ENCODE results near the gene IL1RAPL1.

Gene IL1RAPL1

DNA sequence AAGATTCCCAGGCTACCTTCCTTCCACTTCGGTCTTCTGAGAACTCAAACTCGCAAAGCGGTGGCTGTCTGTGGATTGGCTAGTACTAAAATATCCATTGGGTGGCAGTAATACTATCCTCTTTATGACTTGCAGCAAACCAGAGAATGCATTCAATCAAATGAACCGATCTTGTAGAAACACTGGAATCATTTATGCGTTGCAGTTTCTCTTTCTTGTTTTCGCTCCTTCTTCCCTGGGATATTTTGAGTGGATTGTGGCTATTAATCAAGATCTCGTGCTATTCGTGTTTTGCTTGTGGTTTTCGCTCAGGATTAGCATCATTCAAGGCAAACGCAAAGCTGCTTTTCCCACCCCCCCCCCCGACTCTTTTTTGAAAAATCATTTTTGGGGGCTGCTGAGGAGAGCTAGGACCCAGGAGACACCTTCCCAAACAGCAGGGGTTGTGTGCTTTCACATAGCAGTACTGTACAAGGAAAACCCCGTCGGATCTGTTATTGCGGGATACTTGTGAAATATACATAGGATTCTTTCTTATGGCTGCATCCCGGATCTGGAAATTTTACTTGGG is at the start of gene IL1RAPL1:
Gene IL1RAPL1, plus strand, starts transcription at position 466 of the 571 bp plus-strand sequence.
- FAIRE-seq (no peak), DNase-seq (ENCODE audit: low spot score) (peak; percentile 17)

DNA sequence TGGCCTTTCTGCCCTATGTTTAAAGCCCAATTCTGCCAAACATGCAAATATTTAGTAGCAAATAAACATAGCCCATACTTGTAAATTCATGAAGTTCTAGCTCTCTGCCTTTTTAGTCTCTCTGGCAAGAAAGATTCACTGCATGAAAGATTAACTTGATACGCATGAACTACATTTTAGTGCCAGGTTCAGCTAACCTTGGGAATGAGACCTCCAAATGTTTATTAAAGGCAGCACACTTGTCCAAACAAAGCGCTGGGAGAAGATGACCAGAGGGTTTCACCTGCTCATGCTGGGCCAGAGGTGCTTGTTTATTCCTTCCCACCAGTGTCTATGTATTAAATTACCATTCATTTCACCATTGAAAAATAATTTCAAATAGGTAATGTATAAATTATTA is 44.5 kb upstream of the IL1RAPL1 start:
- DNase-seq (ENCODE audit: low spot score) (no peak), FAIRE-seq (no peak)

DNA sequence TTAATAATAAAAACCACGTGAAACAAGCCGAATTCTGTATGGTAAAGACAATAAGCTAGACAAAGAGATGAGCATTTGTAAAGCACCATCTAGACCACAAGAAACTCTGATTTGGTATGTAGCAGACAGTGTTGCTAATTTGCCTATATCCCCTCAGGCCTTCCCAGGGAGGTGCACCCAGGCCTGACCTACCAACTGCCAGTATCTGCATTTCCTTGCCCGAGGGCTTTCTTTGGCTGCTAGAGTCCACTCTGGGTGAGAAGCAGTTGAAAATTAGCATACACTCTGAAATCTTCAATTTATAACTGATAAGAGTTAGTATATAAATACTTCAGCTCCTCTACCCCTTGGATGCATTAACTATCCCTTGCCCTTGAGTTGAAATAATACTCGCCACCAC is 37.4 kb upstream of the IL1RAPL1 start:
- DNase-seq (ENCODE audit: low spot score) (no peak), FAIRE-seq (no peak)

DNA sequence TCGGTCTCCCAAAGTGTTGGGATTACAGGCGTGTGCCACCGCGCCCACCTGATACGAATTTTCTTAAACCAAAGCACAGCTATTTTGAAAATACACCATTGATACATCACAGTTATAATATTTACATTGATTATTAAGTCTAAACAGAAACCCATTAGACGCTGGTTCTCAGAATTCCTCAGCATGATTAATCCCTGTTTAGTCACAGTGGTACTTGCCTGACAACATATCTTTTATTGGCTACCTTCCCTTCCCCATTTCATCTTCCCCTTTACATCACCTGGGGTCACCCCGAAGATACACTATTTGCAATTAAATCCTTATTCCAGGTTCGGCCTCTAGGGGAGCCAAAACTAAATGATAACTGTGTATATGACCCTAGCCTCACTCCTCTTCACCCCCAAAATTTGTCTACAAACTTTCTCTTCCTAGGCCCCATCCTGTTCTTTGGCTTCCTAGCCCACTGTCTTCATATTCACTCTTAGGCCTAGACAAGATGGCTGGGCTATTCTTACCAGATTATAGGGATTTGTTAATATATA is 36.8 kb upstream of the IL1RAPL1 start:
- FAIRE-seq (no peak), DNase-seq (ENCODE audit: low spot score) (no peak)

DNA sequence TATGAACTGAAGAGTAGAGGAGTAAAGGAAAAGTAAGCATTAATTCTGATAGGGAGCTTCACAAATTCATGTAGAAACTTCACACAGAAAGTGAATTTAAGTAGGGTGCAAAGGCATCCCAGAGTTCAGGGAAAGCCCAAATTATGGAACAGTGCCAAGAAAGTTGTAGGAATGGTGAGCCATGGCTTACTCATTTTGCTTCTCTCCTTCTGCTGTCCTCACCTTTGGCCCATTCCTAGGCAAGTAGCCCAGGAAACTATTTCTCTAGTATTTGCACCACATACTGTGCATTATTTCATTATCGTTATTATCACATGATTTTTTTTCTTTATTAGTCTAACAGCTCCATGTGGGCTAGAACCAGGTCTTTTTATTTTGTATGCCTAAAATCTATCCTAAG is 34.9 kb upstream of the IL1RAPL1 start:
- DNase-seq (ENCODE audit: low spot score) (peak; percentile 0), FAIRE-seq (no peak)

DNA sequence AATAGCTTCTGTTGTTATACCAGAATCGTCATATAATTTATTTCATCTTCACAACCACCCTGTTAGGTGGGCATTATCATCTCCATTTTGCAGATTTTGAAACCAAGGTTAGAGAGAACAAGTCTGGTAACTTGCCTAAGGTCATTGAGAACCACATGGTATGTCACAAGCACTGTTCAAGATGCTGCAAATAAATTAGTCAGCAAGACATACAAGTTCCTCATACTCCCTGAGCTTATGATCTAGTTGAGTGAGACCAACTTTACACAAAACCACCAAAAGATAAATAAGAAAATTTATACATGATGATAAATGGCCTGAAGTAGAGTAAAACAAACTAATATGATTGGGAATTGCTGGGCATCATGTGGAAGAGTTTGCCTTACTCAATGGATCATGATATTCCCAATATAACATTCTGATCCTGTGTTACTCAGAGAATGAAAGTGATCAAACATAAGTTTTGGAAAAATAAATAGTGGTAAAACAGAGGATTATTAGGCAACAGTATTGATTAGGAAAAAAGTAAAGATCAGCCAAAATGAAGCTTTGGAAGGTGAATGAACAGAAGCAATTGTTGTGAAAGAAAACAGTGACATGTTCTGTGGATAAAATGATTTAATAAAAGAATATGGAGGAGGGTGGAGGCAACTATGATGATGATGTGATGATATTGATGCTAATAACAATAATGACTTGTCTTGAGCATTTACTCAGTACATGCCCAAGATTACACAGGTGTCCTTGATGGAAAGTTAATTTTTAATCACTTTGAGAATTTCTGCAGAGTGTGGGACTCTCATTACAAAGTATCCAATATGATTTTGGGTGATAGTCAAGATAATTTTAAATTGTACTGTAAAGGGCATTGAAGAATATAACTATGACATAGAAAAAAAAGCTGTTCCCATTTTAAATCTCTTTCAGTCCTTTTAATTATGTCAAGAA is 34.1 kb upstream of the IL1RAPL1 start:
- DNase-seq (ENCODE audit: low spot score) (no peak), FAIRE-seq (no peak)

DNA sequence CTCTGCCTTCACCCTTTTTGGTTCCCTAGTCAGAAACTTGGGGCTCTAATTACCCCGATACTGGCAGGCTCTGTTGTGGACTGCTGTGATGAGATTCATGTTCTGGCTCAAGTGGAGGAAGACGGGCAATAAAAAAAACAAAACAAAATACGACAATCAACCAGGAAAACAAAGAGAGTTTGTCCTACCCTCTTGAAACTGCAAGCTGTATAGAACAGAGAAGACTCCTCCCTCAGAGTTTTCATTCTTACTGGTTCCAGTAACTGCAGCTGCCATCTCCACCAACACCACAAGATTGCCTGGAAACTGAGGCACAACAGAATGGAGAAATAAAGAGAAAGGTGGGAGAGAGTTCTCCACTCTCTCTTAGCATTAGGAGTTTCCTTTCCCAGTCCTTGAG is 11.1 kb upstream of the IL1RAPL1 start:
- no peak for FAIRE-seq

DNA sequence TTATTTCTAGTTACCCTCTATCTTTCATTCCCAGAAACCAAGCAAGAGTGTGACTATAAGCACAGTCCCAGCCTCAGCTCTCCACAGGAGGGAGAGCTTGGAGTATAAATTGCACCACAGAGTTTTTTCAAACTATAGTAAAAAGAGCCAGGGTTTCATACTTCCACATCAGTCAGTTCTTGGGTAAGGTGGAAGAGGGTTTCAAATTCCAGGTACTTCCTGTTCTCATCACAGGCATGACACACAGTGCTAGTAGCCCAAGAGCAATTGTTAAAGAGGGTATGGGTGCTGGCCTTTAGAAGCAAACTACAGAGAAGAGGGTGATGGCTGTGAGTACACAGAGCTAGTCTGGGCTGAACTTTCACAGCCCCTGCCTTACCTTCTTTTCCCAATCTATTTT is 5.7 kb upstream of the IL1RAPL1 start:
- FAIRE-seq (no peak), DNase-seq (ENCODE audit: low spot score) (no peak)

More for the DNA sequence above, 11.1 kb upstream of the IL1RAPL1 start:
- no peak for DNase-seq (ENCODE audit: low spot score)

DNA sequence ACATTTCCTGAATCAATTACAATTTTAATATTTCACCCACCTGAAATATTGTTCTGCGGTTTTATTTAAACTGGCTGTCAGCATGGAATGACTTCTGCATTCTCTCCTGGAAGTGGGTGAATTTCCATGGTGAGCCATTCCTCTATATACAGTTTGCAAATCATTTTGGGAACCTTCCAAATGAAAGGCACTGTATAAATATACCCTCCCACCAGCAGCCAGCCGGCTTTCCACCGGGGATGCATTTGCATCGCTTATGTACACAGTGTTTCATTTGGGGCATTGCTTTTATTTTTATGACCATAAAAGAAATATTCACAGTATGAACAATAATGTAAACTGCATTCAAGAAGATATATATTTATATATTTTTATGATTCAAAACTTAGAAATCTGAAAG is 4.7 kb upstream of the IL1RAPL1 start:
- DNase-seq (ENCODE audit: low spot score), result no peak

DNA sequence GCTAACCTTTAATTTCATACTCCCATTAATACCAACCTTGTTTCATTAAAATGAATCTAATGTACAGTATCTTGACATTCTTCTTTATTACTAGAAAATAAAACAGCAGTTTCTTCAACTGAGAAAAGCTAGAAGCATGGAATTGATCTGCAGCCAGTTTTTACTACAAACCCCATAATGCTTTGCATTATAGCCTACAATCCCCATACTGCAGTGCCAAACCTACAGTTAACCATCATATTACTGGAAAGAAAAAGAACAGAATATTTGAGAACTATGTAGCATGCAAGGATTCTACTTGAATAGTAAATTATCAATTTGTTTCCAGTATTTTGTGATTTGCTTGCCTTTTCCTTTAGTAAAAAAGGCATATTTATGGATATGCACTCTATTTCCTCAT is 3.2 kb upstream of the IL1RAPL1 start:
- no peak for FAIRE-seq

More for the DNA sequence above, 4.7 kb upstream of the IL1RAPL1 start:
- no peak for FAIRE-seq

DNA sequence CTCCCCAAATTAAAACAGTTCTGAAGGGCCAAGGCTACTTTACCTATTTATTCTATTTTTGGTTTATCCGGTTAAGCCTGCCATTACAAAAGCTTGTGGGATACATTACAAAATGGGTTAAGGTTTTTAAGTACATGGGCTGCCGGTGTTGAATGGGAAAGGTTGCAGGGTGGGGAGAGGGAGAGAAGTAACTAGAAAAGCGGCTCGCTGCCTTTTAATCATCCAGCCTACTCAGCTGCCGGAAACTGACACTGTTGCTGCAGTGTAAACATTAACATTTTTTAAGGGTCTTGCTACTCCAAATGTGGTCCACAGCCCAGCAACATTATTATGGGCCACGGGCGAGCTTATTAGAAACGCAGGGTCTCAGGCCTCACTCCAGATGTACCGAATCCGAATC is 1.5 kb upstream of the IL1RAPL1 start:
- DNase-seq (ENCODE audit: low spot score) (no peak), FAIRE-seq (no peak)

More for the DNA sequence above, 3.2 kb upstream of the IL1RAPL1 start:
- DNase-seq (ENCODE audit: low spot score), result no peak

DNA sequence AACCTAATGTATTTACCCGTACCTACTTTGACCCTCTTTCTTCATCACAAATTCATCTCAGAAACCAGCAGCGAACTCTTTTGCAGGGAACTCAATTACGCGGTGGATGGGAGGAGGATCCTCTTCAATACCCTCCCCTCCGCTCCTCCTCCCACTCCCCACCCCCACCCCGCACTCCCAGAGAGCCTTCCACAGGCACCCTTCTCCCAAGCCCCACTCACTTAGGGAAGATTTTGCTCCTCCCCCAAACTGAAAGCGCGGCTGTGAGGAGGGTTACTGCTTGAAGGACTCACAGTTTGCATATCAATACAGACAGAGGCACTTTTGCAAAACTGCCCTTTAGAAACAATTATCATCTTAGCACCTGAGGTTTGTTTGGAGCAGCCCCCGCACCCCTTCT is 960 bp upstream of the IL1RAPL1 start:
- FAIRE-seq (no peak), DNase-seq (ENCODE audit: low spot score) (peak; percentile 3)

DNA sequence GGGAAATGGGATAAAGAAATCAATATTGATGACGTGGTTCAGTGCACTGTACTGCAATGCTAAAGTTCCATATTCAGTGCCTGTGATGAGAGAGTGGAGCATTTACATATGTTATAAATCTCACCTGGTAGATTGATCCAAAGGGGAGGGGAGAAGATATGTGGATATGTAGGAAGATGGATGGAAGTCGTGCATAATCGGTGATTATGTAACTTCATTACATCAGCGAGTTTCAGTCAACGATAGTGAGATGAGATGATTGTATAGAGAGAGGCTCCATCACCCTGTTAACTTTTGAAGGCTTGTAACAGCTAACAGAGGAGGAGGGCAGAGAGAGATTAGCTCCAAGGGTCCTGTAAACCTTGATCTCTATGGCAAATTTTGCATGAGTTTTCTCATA is 1.8 kb downstream of the IL1RAPL1 start:
- FAIRE-seq, result no peak

DNA sequence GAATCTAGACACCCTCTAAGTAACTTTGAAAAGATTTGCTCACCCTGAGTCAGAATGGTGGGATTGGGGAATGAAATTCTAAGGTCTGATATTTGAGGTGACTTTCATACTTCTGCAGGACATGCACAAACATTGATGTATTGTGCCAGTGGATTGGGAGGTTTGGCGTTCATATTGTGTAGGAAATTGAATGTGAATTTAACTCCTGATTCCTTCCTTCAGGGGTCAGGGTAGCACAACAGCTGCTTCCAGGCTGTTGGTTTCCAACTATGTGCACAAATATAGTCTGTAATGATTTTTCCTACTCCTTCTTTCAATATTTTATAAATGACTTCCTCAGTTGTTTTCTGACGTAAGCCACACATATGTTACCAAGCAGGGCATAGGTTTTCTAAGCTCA is 3.1 kb downstream of the IL1RAPL1 start:
- FAIRE-seq (no peak), DNase-seq (ENCODE audit: low spot score) (no peak)

More for the DNA sequence above, 1.8 kb downstream of the IL1RAPL1 start:
- no peak for DNase-seq (ENCODE audit: low spot score)

DNA sequence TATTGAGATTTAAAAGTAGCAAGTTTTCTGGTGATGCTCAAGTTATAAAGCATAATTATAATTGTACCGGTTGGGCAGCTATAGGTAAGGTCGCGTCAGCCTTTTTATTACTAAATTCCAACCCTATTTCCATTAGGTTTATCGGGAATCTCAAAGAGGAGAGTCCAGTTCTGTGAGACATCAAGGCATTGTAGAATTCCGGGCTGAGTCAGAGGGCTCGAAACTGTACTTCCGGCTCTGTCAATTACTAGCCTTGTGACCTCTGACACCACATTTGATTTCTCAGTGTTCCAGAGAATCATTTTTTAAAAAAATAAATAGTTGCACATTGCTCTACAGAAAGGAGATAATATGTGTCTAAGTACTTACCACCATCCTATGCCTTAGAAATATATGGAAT is 4.3 kb downstream of the IL1RAPL1 start:
- FAIRE-seq, result no peak

DNA sequence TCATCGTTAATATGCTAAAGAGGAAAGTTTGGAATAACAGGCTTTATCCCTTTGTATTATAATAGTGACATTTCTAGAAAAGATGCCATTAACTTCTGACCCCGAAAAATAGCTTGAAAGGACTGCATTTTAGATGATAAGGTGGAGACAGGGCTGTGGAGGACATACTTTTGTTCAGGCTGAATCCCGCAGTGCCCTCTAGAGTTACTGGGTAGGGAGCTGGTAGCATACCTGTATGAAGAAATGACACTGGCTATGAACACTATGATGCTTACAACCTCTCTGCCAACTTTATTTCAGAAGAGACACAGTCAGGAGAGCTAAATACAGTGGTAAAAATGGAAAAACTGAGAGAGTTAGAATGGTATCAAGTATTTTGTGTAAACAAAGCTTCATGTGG is 8.1 kb downstream of the IL1RAPL1 start:
- FAIRE-seq (no peak), DNase-seq (ENCODE audit: low spot score) (no peak)

More for the DNA sequence above, 4.3 kb downstream of the IL1RAPL1 start:
- no peak for DNase-seq (ENCODE audit: low spot score)

DNA sequence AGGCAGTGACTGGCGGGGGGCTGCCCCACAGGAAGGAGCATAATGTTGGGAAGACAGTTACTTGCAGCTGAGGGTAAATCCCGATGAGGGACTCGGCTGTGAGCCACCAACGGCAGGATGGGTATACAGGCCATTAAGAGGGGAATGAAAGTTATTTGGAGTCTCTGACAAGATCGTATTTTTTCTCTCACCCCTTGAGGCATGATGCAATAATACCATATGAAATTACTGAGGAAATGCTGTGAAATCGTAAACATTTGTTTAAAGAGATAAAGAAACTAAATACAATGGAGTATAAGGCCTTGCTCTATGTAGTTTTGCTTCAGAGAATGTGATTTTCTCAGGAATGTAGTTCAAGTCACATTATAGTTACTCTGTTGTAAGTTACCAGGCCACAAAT is 12.7 kb downstream of the IL1RAPL1 start:
- no peak for FAIRE-seq
- no peak for DNase-seq (ENCODE audit: low spot score)

DNA sequence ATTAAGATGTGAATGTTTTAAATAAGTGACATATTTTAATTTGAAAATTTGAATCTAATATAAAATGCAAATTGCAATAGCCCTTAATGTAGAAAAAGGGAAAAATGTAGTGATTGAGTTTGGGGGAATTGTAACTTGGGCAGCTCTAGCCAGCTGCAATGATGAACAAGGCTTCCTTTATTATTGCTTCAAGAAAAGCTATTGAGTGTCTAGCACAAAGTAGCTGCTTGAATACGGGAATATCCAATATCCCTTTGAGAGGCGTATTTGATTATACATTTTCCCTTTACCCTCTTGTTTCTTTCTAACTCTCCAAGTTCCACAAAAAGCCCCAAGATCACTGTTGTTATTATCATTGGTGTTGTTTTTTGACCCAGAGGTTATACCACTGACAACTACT is 21.8 kb downstream of the IL1RAPL1 start:
- no peak for DNase-seq (ENCODE audit: low spot score)
- no peak for FAIRE-seq

DNA sequence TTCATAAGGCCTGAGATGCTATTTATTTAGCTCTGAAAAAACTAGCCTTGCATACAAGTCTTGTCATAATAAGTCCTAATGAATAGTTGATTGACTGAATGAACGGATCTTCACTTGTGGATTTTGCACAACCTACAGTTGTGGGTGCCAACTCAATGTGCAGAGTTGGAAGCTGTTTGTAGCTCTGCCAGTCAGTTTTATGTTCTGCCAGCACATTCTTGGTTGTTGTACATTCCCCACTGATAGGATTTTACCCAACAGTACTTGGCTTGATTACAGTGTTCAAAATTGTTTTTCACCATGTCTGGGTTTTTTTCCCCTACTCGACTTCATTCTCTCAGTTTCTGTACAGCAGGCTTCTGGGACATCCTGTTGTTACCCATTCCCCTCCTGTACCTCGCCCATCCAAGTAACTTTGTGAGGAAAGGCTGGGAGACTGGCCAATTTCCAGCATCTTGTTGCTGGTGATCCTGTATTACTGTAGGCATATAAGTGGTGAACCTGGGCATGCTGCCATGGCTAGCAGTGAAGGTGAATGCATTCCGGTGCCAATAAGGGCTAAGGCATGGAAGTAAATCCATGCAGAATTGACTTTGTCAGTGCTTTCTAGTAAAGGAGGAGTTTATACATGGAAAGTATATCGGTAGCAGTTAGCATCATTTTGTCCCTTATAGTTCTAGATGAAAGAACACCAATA is 22.8 kb downstream of the IL1RAPL1 start:
- no peak for FAIRE-seq

DNA sequence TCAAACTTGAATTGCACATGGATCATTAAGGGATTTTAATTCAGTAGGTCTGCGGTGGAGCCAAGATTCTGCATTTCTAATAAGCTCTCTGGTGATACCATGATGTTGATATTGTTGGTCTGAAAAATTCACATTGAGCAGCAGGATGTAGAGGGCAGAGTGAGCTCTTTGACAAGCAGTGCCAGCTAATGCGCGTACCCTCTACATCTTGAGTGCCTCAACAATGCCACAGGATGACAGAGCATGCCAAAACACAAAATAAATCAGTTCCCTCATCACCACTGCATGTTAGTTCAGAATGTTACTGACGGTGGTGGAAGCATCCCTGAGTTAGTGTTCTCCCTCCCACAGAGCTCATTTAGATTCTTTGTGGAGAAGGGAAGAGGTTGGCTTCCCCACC is 23.5 kb downstream of the IL1RAPL1 start:
- no peak for FAIRE-seq
- DNase-seq (ENCODE audit: low spot score), result no peak

More for the DNA sequence above, 22.8 kb downstream of the IL1RAPL1 start:
- no peak for DNase-seq (ENCODE audit: low spot score)

DNA sequence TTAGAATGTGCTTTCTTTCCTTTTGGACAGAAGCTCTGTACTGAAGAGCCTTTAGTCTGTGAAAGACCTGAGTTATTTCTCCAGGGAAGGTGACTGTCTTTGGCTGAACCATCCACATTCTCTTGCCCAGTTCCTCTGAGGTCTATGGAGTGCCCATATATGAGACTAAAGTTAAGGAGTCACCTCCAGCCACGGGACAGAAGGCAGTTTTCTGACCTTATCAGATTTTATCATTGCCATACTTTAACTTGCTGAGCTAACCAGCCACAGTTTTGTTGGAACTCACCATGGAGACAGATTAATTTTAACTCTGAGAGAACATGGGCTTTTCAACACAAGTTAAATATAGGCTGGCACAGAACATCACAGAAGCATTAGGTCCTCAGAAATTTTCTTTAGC is 26.3 kb downstream of the IL1RAPL1 start:
- no peak for FAIRE-seq
- DNase-seq (ENCODE audit: low spot score), result no peak

DNA sequence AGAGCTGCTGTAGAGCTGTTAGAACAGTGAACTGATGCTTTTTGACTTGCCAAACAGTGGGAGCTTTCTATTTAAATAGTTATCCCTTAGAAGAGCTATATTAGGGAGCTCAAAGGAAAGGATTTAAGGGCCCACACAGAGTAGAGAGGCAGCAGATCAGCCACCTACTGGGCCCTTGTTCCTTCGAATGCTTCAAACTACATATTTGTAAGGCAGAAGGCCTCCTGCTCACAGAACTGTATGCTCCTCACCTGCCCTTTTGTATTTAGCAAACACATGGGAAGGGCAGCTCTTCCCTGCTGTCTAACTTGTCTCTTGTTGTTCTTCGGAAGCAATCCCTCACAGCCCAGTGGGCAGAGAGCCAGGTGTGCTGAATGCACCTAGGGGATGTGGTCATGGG is 38.0 kb downstream of the IL1RAPL1 start:
- FAIRE-seq (no peak), DNase-seq (ENCODE audit: low spot score) (no peak)
